ENCODE results near the gene PEX11G.

DNA sequence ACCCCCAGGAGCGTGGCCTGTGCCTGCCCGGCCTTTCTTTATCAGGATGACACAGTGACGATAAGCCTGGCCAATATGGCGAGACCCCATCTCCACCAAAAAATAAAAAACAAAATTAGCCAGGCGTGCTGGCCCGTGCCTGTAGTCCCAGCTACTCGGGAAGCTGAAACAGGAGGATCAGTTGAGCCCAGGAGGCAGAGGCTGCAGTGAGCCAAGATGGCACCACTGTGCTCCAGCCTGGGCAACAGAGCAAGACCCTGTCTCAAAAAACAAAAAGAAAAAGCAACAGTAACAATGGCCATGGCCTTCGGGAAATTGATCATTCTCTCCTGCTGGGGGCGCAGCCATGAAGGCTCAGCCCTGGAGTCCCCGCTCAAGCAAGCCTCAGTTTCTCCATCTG is 11.1 kb downstream of the PEX11G start:
- TF ChIP-seq, protein P1, sequence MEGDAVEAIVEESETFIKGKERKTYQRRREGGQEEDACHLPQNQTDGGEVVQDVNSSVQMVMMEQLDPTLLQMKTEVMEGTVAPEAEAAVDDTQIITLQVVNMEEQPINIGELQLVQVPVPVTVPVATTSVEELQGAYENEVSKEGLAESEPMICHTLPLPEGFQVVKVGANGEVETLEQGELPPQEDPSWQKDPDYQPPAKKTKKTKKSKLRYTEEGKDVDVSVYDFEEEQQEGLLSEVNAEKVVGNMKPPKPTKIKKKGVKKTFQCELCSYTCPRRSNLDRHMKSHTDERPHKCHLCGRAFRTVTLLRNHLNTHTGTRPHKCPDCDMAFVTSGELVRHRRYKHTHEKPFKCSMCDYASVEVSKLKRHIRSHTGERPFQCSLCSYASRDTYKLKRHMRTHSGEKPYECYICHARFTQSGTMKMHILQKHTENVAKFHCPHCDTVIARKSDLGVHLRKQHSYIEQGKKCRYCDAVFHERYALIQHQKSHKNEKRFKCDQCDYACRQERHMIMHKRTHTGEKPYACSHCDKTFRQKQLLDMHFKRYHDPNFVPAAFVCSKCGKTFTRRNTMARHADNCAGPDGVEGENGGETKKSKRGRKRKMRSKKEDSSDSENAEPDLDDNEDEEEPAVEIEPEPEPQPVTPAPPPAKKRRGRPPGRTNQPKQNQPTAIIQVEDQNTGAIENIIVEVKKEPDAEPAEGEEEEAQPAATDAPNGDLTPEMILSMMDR (IDR thresholded peaks at IDR 0.05 in 4 of 5, conservative IDR thresholded peaks at IDR 0.05 in 1 of 5), result no peak
- TF ChIP-seq POLR2A (IDR thresholded peaks at IDR 0.05), result no peak

Data from gastrocnemius medialis (tissue), 4 donors.